ENCODE data around the gene OPCML.

OPCML gene

DNA sequence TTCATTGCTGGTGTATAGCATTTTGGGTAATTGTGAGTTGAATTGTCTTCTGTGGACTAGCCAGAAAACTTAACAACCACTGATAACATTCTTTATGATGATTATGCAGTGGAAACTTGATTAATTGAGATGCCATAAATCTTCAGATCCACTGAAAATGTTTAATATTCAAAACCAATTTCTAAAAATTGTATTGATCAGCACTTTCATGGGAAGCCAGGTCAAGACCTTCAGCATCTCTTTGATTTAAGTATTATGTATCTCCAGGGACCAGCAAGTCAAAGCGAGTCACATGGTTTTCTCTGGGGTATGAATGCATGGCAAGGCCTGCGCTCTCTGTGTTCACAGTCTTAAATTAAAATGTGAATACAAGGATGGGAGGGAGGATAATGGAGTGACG, 596.9 kb downstream of the OPCML start:
- no peak for DNase-seq (ENCODE audit: low read depth)

DNA sequence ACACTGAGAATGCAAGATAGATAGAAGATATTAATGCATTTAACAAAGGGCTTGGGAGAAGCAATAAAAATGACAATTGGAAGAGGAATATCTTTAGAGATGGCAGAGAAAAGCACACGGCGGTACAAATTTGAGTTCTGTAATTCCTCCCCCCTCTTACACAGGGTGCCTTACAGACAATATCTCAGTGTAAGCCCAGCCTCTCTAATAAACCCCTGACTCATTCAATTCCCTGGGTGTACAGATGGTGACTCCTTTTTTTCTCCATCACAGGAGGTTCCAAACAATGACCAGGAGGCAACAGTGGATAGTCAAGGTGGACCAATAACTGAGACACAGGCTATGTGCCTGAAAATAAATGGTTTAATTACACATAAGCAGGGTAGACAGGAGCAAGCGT, 598.6 kb downstream of the OPCML start:
- DNase-seq (ENCODE audit: low read depth): no peak

DNA sequence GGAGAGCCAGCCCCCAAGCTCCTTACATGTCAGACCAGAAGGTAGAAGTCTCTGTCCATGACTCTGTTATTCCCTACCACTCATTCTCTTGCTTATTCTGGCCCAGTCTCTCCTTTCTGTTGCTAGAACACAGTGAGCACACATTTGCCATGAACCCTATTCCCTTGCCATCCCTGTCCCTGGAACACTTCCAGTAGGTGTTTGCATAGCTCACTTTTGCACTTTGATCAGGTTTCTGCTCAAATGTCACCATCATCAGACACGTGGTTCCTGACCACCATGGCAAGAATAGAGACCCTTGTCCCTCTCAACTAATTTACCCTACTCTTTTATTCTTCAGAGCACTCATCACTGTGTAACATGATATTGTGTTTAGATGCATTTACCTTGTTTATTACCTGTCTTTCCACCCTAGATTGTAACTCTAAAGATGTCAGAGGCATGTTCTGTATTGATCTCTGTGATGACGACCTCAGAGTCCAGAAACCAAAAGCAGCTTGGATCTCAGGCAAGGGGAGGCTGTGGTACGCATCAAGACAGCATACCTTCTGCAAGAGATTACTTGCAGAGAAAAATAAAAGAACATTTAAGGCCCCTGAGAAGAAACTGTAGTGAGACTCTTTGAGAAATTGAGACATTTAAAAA, 606.4 kb downstream of the OPCML start:
- no peak for DNase-seq (ENCODE audit: low read depth)

DNA sequence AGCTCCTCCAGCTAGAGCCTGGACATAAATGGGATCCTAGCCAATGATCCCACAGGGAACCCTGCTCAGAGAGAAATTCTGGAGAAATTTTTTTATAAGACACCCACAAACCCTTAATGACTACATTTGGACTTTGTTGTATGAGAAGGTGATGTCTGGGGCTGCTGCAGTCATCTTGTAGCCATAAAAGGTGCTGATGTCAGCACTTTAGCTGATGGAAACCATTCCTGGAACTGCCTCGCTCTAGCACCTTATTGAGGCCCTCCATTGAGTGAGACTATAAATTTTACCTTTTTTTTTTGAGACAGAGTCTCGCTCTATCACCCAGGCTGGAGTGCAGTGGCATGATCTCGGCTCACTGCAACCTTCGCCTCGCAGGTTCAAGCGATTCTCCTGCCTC, 610.7 kb downstream of the OPCML start:
- DNase-seq (ENCODE audit: low read depth): no peak

DNA sequence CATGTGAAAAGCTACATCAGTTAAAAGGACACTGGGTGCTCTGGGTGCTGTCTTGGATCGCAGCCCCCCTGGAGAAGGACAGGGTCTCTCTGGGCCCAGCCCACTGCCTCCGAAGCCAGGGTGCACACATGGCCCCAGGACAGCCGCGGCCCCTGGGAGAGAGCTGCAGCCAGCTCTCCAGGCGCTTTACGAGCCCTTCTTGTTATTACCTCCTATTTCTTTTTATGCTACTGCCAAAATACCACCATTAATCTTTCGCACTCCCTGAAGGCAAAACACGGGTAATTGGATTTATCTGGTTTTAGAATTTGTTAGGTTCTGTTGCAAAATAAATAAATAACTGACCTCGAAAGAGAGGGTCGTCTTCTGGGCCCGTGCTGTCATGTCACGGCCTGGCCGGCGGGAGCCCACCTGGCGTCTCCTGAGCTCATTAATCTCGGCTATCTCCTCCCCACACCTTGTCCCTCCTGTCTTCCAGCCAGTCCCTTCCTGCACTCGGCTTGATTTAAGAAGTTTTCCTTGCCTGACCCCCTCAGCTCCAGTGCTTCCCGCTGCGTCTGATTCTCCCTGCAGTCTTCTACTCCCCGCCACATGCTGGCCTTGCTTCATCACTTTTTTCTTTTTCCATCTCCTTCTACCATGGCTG, 611.7 kb downstream of the OPCML start:
- DNase-seq (ENCODE audit: low read depth): no peak

DNA sequence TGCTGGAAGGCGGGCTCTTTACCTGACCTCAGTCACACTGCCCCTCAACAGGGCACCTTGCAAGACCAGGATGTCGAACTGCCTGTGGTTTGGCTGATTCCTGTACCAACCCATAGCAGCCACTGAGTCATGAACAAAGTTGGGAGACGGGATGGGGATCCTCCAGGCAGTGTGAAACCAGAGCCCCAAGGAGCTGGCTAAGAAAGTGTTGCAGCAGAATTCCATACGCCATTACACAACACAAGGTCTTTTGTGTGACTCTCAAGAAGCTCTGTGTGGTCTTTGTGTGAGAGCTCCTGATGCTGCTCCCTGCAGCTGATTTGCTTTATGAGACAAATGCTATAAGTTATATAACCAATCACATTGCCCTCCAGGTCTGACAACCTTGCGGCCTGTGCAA, 617.7 kb downstream of the OPCML start:
- DNase-seq (ENCODE audit: low read depth): no peak

DNA sequence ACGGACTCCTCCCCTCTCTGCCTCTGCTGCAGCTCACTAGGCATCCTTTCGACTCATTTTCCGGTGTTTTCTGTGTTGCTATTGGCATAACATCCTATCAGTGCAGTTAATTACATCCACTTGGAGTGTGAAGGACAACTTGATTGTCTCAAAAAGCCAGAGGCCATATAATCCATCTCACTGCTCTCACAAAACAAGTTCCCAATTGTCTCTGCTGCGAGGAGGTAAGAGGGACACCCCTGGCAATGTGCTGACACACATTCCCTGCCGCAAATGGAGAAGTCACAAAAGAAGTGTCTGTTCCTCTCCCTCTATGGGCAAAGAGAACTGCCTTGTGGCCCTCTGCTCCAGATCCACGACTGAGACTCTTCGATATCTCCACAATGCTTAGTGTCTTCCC, 618.4 kb downstream of the OPCML start:
- no peak for DNase-seq (ENCODE audit: low read depth)

DNA sequence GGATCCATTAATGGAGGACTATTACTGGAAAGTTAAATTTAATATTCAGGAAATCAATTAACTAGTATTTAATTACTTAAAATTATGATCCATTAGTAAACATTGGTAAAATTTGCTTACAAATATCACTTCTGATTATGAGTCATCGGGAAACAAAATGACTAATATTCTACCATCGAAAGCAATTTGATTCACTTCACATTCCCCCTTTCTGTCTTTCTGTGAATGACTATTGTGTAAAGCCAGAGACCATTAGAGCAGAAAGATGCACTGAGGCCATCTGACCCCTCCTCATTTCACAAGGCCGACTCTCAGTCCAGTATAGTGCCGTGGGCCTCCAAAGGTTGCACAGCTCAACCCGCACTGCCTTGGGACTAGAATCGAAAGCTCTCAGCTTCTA, 619.0 kb downstream of the OPCML start:
- DNase-seq (ENCODE audit: low read depth): no peak

DNA sequence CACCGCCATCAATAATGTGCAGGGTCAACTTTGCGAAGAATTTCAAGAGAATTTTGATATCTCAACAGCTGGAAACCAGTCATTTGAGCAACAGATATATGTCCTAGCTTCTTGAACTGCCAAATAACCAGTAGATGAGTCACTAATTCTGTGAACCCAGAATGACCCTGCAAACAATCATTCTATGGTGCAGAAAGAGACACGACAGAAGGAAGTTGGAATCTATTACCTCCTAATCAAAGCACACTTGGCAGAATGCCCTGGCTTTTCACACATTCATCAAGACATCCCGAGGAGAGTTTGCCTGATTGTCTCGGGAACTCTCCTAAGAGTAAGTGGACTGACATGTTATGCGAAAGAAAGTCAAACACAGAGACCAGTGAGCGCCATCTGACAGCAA, 621.1 kb downstream of the OPCML start:
- peak; percentile 40 for DNase-seq (ENCODE audit: low read depth)

DNA sequence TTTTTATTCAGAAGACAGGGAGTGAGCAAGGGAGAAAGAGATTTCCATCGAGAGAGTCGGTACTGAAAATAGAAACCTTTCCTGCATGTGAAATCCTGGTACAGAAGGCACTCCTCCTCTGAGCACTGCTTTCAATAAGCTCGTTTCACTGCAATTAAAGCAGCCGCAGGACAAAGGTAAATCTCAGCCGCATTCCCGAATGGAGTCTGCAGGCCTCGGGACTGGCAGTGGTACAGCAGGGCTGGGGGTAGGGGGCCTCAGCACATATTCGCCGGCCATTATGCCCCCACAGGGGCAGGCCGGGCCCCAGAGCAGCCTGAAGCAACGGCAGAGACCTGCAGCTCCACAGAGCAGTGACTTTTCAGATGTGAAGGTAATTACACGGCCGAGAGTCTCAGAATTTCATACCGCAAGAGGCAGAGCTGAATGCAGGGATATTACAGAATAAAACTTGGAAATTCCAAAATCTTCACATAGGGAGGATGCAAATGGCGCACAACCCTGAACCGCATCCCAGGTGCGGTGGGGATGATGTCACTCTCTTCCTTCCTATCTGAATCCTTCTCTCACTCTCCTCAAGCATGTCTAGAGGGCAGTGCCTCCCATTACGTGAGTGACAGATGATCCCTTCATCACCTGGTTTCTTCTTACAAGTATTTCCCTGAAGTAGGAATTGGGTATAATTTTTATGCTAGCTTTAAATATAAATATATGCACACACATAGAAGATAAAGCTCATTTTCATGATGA, 622.1 kb downstream of the OPCML start:
- DNase-seq (ENCODE audit: low read depth): no peak

DNA sequence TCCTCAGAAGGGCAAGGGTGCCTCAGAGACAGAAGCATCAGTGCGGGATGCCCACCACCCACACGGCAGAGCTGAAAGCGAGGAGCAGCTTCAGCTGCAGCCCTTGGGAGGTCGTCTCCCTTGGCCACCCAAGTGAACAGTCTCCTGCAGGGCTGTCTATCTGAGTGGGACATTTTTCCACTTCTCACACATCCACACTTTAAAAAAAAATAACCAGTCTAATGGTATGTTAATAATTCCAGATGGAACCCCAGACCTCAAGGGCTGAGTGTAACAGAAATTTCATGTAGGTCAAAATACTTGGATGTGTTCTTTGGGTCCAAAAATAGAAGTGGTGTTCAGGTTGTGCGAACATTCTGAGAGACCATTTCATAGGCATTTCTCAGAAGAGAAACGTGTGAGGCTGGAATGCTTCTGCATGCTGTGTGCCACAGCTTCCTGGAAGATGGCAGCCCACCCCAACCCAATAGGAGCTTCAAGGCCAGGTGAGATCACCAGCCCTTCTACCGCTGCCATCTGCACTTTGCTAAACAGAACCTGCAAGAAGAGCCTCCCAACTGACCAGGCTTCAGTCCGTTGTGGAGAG, 623.2 kb downstream of the OPCML start:
- no peak for DNase-seq (ENCODE audit: low read depth)

DNA sequence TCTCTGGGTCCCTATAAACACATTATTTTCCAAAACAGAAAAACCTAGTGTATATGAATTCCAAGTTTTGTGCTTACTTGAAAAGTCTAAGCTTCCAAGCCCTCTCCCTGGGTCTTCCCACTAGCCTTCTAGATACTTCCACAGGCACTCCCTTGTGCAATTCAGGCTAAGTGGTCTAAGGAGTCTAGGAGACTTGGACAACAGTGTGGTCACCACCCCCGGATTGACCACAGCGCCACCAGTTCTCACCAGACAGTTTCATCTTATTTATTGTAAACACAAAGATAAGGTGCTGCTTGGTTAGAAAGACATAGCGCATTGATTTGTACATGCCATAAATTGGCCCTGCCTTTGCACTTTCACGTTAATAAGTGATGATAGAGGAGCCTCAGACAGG, 623.9 kb downstream of the OPCML start:
- DNase-seq (ENCODE audit: low read depth): no peak

DNA sequence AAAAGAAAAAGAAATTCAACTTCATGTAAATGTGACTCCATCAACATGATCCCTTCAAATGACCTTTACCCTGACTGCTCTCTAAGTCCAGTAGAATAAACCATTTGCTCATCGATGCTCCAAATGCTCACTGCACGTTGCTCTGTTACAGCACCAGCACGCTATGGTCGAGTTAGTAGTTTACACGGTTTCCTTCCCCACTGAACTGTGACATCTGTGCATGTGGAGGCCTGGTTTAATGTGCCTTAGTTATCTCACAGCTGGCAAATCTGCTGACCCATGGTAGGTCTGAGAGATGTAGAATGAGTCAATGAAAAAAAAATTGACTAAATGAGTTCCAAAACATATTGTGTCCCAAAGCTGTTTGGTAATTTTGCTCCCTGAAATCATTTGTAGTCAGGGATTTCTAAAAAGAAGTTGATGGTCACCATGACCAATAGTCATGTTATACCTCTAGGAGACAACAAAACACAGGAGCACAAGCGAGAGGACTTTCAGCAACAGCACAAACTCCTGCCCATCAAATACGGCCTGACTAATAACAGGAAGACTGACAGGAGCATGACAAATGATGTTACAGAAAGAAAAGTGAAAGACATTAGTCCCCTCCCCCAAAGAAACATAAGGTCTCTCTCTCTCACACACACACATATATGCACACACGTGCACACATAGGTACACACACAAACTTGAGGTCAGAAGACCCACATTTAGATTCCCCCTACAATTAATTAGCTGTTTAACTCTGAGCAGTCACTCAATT, 624.5 kb downstream of the OPCML start:
- DNase-seq (ENCODE audit: low read depth): no peak

DNA sequence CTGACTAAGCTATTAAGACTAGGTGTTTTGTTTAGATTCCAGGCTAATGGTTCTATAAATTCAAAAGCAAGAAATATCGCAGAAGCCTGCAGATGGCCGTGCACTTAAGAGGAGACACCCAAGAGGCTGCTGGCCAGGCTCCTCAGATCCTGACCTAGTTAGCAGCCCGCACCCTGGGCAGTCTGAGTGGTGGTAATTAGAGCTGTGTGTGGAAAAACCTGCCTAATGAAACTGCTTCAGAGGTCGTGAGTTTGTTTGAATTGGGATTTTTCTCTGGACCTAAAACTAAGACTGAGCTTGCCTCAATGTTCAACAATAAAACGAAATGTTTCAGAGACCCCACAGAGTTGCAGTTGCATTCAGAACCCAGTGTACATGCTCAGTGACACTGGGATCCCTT, 627.7 kb downstream of the OPCML start:
- no peak for DNase-seq (ENCODE audit: low read depth)

DNA sequence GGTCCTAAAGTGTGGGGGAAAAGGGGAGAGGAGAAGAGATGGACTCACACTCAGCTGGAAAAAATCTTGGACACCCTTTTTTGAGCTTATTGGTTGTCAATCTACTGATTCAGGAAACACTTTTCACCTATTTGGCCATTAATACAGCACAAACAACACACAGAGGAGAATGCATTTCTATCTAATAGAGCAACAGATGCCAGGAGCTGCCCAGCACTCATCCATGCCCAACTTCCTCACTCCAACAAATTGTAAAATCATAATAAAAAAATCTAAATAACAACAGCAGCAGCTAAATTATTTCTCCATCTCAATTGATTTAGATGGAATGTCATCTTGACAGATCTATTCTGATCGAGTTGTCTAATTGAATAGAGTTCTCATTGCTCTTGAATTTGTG, 628.2 kb downstream of the OPCML start:
- no peak for DNase-seq (ENCODE audit: low read depth)

DNA sequence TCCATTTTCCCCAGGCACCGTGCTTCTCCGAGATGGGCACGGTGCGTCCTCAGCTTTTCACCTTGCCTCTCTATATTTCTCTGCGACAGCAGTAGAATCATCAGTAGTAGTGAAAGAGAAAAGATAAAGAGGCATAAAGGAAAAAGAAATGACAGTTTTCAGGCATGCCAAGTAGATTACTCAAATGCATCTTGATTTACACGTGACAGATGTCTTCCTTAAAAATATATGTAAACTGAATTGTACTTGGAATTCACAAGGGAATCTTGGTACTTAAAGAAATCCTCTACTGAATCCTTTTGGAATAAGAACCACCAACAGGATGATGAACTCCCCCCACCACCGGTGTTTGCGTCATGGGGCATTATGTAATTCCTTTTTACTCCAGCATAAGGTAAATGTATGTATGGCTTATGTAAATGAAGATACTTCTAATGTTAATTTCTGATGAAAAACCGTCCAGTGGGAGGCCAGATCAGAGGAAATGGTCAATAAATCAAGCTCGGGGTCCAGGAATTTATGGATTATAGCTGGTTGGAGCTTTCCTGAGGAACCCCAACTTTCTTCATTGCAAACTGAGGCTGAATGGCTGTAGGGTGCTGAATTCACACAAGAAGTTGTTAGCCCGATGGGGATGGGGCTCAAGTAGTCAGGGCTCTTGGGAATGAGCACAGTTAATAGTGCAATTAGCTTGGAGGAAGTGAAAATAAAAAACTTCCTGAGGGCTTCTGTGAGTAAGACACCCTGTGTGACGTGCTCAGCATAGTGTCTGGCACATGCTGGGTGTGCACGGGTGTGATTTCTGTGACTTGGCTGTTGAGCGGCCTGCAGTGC, 630.4 kb downstream of the OPCML start:
- no peak for DNase-seq (ENCODE audit: low read depth)

DNA sequence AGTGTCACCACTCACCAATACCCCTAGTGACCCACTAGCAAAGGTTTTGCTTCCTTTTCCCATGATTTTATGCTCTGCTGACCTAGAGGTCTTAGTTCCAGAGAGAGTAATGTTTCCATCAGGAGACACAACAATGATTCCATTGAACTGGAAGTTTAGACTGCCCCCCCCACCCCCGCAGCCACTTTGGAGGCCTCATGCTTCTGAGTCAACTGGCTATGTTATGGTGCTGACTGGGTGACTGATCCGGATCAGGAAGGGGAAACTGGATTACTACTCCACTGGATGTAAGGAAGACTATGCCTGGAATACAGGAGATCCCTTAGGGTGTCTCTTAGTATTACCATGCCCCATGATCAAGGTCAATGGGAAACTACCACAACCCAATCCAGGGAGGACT, 633.6 kb downstream of the OPCML start:
- peak; percentile 9 for DNase-seq (ENCODE audit: low read depth)

DNA sequence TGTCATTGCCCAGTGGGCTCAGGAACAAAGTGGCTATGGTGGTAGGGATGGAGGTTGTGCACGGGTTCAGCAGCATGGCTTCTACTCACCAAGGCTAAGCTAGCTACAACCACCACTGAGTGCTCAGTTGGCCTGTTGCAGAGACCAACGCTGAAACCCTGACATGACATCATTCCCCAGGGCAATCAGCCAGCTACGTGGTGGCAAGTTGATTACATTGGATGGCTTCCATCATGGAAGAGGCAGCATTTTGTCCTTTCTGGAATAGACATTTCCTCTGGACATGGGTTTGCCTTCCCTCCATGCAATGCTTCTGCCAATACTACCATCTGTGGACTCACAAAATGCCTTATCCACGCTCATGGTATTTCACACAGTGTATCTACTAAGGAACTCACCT, 634.3 kb downstream of the OPCML start:
- DNase-seq (ENCODE audit: low read depth): peak; percentile 33

DNA sequence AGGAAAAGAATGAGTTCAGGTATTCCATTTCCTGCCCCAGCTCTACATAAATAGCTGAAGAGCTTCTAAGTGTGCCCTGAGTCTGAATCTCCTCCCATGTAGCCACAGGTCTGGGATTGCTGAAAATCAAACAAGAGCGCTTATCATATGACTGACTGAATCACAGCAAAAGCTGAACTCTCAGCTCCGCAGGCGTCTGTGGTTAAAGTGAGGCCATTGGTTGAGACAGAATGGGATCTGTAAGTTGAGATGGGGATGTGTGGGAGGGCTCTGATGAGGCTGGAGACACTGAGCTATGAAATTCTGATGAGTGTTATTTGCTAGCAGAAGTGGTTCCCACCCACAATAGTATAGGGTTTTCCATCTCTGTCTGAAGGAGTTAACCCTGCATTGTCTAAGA, 637.0 kb downstream of the OPCML start:
- peak; percentile 61 for DNase-seq (ENCODE audit: low read depth)

DNA sequence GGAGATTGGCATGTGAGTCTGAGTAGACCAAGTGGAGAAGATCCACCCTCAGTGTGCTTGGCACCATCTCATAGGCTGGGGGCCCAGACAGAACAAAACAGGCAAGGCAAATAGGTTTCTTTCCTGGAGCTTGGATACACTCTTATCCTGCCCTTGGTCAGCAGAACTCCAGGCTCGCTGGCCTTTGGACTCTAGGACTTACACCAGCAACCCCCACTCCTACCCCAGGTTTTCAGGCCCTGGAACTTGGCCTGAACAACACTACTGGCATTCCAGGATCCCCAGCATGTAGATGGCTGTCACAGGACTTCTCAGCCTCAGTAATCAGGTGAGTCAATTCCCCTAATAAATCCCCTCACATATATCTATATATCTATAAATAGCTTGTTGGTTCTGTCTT, 637.7 kb downstream of the OPCML start:
- no peak for DNase-seq (ENCODE audit: low read depth)

DNA sequence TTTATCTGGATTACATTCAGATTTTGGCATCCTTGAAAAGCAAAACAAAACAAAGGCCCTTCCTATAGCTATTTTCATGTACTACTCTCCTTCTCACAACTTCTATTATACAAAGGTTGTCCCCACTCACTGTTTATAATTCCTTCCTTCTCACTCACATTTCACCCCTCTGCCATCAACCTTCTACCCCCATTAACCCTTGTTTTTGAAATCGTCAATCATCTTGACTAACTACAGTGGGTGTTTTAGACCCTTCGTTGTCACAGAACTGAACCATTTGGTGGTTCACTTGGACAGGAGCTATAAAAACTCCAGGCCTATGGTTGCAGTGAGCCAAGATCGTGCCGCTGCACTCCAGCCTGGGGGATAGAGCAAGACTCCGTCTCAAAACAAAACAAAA, 639.4 kb downstream of the OPCML start:
- DNase-seq (ENCODE audit: low read depth): no peak

DNA sequence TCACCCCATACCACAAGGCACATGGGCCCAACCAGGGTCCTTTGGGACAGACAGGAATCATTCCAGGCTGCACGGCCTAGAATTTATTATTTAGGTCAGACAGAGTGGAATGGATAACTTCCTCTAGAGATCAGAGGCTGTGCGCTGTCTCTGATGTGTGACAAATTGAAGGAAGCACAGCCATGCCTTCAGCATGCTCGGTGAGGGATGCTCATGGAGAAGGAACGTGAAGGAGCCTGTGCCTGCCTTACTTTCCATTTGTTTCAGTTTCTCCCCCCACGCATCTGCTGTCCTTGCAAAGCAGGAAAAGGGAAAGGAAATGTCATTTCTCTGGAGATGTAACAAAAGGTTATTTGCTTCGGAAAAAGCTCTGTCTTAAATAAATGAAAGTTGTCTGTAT, 644.1 kb downstream of the OPCML start:
- peak; percentile 36 for DNase-seq (ENCODE audit: low read depth)

Data from iris pigment epithelial cell (primary cell).